GM15510 (cell line): ENCODE results near the gene ZC3H10.

Experiments used
- POLR2A ChIP-seq: IDR thresholded peaks from 3 replicates; pipeline ENCODE4 v1.6.1; 2011; ENCODE audit warnings: borderline replicate concordance; ENCODE audit not compliant: insufficient read length; ENCODE audit errors: extremely low read depth

The ZC3H10 gene

GRCh38 chr12:56119361-56119796 is 1.3 kb downstream of the ZC3H10 start:
- no peak for TF ChIP-seq POLR2A

- TF ChIP-seq POLR2A, result no peak
These were observed 2.2 kb downstream of the ZC3H10 start for GRCh38 chr12:56120158-56120846.

GRCh38 chr12:56121204-56121870 is 3.3 kb downstream of the ZC3H10 start:
- no peak for TF ChIP-seq POLR2A

- TF ChIP-seq POLR2A, result no peak
These were observed 4.6 kb downstream of the ZC3H10 start for GRCh38 chr12:56122637-56123036.

- TF ChIP-seq POLR2A, result no peak
These were observed 6.1 kb downstream of the ZC3H10 start for GRCh38 chr12:56124133-56124532.

- TF ChIP-seq POLR2A, result no peak
These were observed 8.7 kb downstream of the ZC3H10 start for GRCh38 chr12:56126732-56127239.

GRCh38 chr12:56127485-56127887 is 9.4 kb downstream of the ZC3H10 start:
- TF ChIP-seq POLR2A, result no peak

- peak; percentile 71 for TF ChIP-seq POLR2A
These were observed 10.0 kb downstream of the ZC3H10 start, which contains the start of gene ESYT1 for GRCh38 chr12:56127888-56128669. TSS of gene ESYT1 (plus strand) at chr12:56128267. CDS start at chr12:56128320, 53 bp downstream.

GRCh38 chr12:56128670-56129205 is 10.7 kb downstream of the ZC3H10 start:
- TF ChIP-seq POLR2A, result no peak

GRCh38 chr12:56129206-56129941 is 11.3 kb downstream of the ZC3H10 start:
- peak; percentile 69 for TF ChIP-seq POLR2A

GRCh38 chr12:56129942-56130495 is 12.0 kb downstream of the ZC3H10 start:
- no peak for TF ChIP-seq POLR2A

GRCh38 chr12:56130876-56131275 is 12.8 kb downstream of the ZC3H10 start:
- TF ChIP-seq POLR2A, result no peak

GRCh38 chr12:56134897-56135296 is 16.8 kb downstream of the ZC3H10 start:
- no peak for TF ChIP-seq POLR2A
